ENCODE results near the gene CARHSP1.

- TF ChIP-seq FOXM1 (IDR thresholded peaks at IDR 0.05; ENCODE audit: borderline replicate concordance) (no peak), NFRKB (IDR thresholded peaks at IDR 0.05) (no peak), FOXA1 (IDR thresholded peaks at IDR 0.05) (no peak), CTBP1 (IDR thresholded peaks at IDR 0.05; ENCODE audit: borderline replicate concordance) (no peak), LEF1 (IDR thresholded peaks at IDR 0.05; ENCODE audit: borderline replicate concordance) (no peak), FOXK2 (IDR thresholded peaks at IDR 0.05) (no peak), HDGF (IDR thresholded peaks at IDR 0.05; ENCODE audit: borderline replicate concordance) (no peak), SP1 (IDR thresholded peaks at IDR 0.05) (no peak), ZNF384 (IDR thresholded peaks at IDR 0.05) (no peak), SUZ12 (IDR thresholded peaks at IDR 0.05) (no peak), BHLHE40 (IDR thresholded peaks at IDR 0.05; ENCODE audit: borderline replicate concordance) (no peak)
- TF ChIP-seq, protein P1, sequence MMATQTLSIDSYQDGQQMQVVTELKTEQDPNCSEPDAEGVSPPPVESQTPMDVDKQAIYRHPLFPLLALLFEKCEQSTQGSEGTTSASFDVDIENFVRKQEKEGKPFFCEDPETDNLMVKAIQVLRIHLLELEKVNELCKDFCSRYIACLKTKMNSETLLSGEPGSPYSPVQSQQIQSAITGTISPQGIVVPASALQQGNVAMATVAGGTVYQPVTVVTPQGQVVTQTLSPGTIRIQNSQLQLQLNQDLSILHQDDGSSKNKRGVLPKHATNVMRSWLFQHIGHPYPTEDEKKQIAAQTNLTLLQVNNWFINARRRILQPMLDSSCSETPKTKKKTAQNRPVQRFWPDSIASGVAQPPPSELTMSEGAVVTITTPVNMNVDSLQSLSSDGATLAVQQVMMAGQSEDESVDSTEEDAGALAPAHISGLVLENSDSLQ (IDR thresholded peaks at IDR 0.05), result no peak
Observed at GRCh38 chr16:8894736-8895334, 26.0 kb upstream of the CARHSP1 start.

Measured in HEK293T (cell line).